ENCODE data around the gene SHROOM4. TPM values are rescaled to one million over a fixed set of nuclear protein-coding genes. Genes with fewer than 3 reads are reported as not detected.

Gene SHROOM4
- total and polyA plus RNA-seq, 9 of the 15 experiments (the other 6 are each of a cell fraction or from before 2014, with no cell fraction given) = not detected

GRCh38 chrX:50677789-50678188 lies 136.2 kb downstream of the SHROOM4 start (continued):
- TF ChIP-seq PBX2 (CRISPR knock-in tag; IDR thresholded peaks at IDR 0.05; ENCODE audit: low read depth) (no peak), PBX2 (tag; conservative IDR thresholded peaks at IDR 0.05; ENCODE audit: low read depth) (no peak), KLF13 (tag; IDR thresholded peaks at IDR 0.05; ENCODE audit: borderline replicate concordance, low read depth) (no peak), CHCHD3 (CRISPR knock-in tag; IDR thresholded peaks at IDR 0.05) (no peak), GABPA (tag; conservative IDR thresholded peaks at IDR 0.05; ENCODE audit: low read depth) (no peak), TEAD1 (CRISPR knock-in tag; IDR thresholded peaks at IDR 0.05) (no peak), TAL1 (IDR thresholded peaks at IDR 0.05) (no peak), USF1 (CRISPR knock-in tag; IDR thresholded peaks at IDR 0.05) (no peak), MTA2 (IDR thresholded peaks at IDR 0.05; ENCODE audit: low read depth) (no peak), ZNF277 (CRISPR knock-in tag; IDR thresholded peaks at IDR 0.05; ENCODE audit: borderline replicate concordance) (no peak), ZBTB1 (CRISPR knock-in tag; IDR thresholded peaks at IDR 0.05; ENCODE audit: borderline replicate concordance, low read depth) (no peak), TSHZ1 (CRISPR knock-in tag; IDR thresholded peaks at IDR 0.05) (no peak)

Measured in K562 (cell line).